Endodermal cell (in vitro differentiated cells): Measurements from ENCODE around the gene GCAT. TPM values are rescaled to one million over a fixed set of nuclear protein-coding genes. Genes with fewer than 3 reads are reported as not detected.

Experiments used
- DNase-seq: peaks from one replicate; pipeline ENCODE4 v3.0.0-alpha.2; 2017
- H3K27ac ChIP-seq: 2 replicates; pipeline ENCODE4 v1.5.1; 2013; ENCODE audit warnings: mild to moderate bottlenecking, low read depth, low read length, moderate library complexity
- H3K27me3 ChIP-seq: 2 replicates; pipeline ENCODE4 v1.6.1; 2013; ENCODE audit warnings: mild to moderate bottlenecking, low read length, moderate library complexity; ENCODE audit not compliant: insufficient read depth, control insufficient read depth, poor library complexity, severe bottlenecking
- H3K36me3 ChIP-seq: 2 replicates; pipeline ENCODE4 v1.7.0; 2013; ENCODE audit warnings: mild to moderate bottlenecking, low read length, moderate library complexity; ENCODE audit not compliant: control insufficient read depth, insufficient read depth
- H3K4me1 ChIP-seq: one replicate; pipeline ENCODE4 v1.7.0; 2013; ENCODE audit warnings: low read length; ENCODE audit not compliant: control insufficient read depth, insufficient read depth
- H3K4me3 ChIP-seq: 2 replicates; pipeline ENCODE4 v1.5.1; 2013; ENCODE audit warnings: mild to moderate bottlenecking, low read length, moderate library complexity
- H3K9ac ChIP-seq: 2 replicates; pipeline ENCODE4 v1.6.1; 2013; ENCODE audit warnings: mild to moderate bottlenecking, low read length, moderate library complexity; ENCODE audit not compliant: poor library complexity, severe bottlenecking; ENCODE audit errors: extremely low read depth
- H3K9me3 ChIP-seq: 2 replicates; pipeline ENCODE4 v1.6.1; 2013; ENCODE audit warnings: mild to moderate bottlenecking, low read length, moderate library complexity; ENCODE audit not compliant: control insufficient read depth
- H3K27ac Mint-ChIP-seq: 2 replicates; pipeline ENCODE4 v1.8.0; 2020; ENCODE audit warnings: mixed read lengths
- H3K27me3 Mint-ChIP-seq: 2 replicates; pipeline ENCODE4 v1.8.0; 2021; ENCODE audit warnings: mild to moderate bottlenecking, mixed read lengths; ENCODE audit not compliant: insufficient read depth
- H3K36me3 Mint-ChIP-seq: 2 replicates; pipeline ENCODE4 v1.8.0; 2020; ENCODE audit warnings: low read depth, mixed read lengths
- H3K4me1 Mint-ChIP-seq: 2 replicates; pipeline ENCODE4 v1.8.0; 2020; ENCODE audit warnings: mixed read lengths
- H3K4me3 Mint-ChIP-seq: 2 replicates; pipeline ENCODE4 v1.8.0; 2020; ENCODE audit warnings: mild to moderate bottlenecking, moderate library complexity, mixed read lengths
- H3K9me3 Mint-ChIP-seq: 2 replicates; pipeline ENCODE4 v1.8.0; 2020; ENCODE audit warnings: mild to moderate bottlenecking, mixed read lengths
- CTCF ChIP-seq: fragments of 200-600 bp; sonication (generic); conservative IDR thresholded peaks from 2 replicates; pipeline ENCODE4 v1.5.0; 2021; ENCODE audit warnings: antibody characterized with exemption, mild to moderate bottlenecking
- WGBS, 2 experiments: methylation state at CpG; one replicate each; pipeline versions ENCODE4 v1.1.5 to v1.1.7; 2013; ENCODE audit warnings: missing lambda C conversion rate in 2 of 2, mixed read lengths in 1 of 2; ENCODE audit not compliant: insufficient coverage in 1 of 2, insufficient read length in 1 of 2; 5-methylcytosine and 5-hydroxymethylcytosine counted together
- total RNA-seq, 2 donors: library from RNA; stranded (reverse); fragmentation: NEBNext Ultra II Directional in 1 of 2; extraction: Animal tissue kit (Norgen Biotek cat#: 25700) in 1 of 2; gene quantifications; 2 replicates in 1 of 2; 3 replicates in 1 of 2; pipeline ENCODE4 v1.2.1, GENCODE V29; 2021

The GCAT gene
- total RNA-seq, 2 donors from 2014 or later: 22.2 to 26.2 TPM

DNA sequence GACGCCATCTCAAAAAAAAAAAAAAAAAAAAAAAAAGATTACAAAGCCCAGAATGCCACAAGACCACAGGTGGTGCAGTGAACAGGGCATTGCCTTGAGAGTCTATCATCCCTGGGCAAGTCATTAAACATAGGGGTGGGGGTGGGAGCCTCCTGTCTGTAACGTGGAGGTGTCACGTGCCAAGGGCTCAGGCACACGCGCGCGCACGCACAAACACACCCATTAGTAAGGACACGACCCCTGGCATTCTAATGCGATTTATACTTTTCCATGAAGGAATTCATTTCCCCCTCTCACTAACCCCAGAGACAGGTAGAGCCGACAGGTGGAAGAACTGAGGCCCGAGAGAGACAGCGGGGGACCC lies 5.8 kb upstream of the GCAT start:
- peak overlapping the region; percentile 68 for H3K4me3 Mint-ChIP-seq
- TF ChIP-seq CTCF: no peak
- H3K4me3 ChIP-seq: peak overlapping the region; percentile 88
- no peaks in the 10 kb centered on the region for H3K9me3 Mint-ChIP-seq
- DNase-seq: no peak
- H3K36me3 Mint-ChIP-seq: no peaks in the 10 kb centered on the region
- no peak overlapping the region for H3K27ac ChIP-seq
- H3K4me1 Mint-ChIP-seq: peaks cover 26% of the 10 kb centered on the region
- no peaks in the 10 kb centered on the region for H3K36me3 ChIP-seq
- H3K9ac ChIP-seq: peak overlapping the region; percentile 59
- H3K27me3 ChIP-seq: no peaks in the 10 kb centered on the region
- H3K4me1 ChIP-seq: peaks cover 3% of the 10 kb centered on the region
- H3K27me3 Mint-ChIP-seq: peaks cover 32% of the 10 kb centered on the region
- no peaks in the 10 kb centered on the region for H3K9me3 ChIP-seq
- 0 to 2% methylated on average over 3 to 12 of the region's 13 CpGs for WGBS, 2 experiments
- no peak overlapping the region for H3K27ac Mint-ChIP-seq

DNA sequence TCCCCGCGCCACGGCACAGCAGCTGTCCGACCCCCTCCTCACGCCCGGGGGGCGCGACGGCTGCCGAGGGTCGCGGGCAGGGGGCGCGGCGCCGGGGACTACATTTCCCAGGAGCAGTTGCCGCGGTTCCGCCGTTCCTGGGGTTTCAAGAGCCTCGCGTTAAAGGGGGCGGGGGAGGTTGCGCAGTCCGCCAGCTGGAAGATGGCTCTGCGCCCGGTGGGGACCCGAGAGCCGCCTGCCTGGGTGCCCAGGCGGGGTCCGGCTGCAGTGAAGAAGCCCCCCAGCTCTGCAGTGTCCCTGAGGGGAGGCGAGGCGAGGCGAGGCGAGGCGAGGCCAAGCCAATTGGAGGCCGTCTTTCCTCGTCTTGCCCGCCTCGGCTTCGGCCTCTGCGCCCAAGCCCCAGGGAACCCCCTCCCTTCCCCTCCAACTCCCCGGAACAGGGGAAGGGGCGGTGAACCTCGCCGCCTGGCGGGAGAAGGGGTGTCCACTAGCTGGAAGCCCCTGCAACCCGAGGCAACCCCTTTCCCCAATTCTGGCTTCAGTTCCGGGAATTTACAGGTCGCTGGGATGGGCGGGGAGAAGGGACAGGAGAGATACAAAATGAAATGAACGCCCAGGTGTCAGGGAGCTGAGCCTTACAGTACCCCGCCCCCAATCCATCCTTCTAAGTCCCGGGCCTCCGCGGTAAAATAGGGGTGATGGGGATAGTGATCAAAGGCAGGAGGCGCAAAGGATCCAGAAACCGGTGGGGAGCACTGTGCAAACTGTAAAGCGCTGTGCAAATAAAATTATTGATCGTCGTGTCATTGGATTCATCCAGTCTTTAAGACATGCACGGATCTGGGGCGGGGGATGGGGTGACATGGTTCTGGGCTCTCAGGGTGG lies 5.2 kb upstream of the GCAT start:
- no peaks in the 10 kb centered on the region for H3K9me3 ChIP-seq
- Mint-ChIP-seq H3K9me3 (no peaks in the 10 kb centered on the region), H3K27me3 (peaks cover 30% of the 10 kb centered on the region), H3K4me1 (peaks cover 26% of the 10 kb centered on the region), H3K4me3 (peak overlapping the region; percentile 68), H3K27ac (peak overlapping the region; percentile 94), H3K36me3 (no peaks in the 10 kb centered on the region)
- peaks cover 3% of the 10 kb centered on the region for H3K4me1 ChIP-seq
- peak overlapping the region; percentile 88 for H3K4me3 ChIP-seq
- peak; percentile 90 for DNase-seq
- H3K9ac ChIP-seq: peak overlapping the region; percentile 59
- TF ChIP-seq CTCF: peak; percentile 55
- no peak overlapping the region for H3K27ac ChIP-seq
- WGBS, 2 experiments: 0% methylated on average over 18 to 63 of the region's 63 CpGs
- no peaks in the 10 kb centered on the region for H3K36me3 ChIP-seq
- H3K27me3 ChIP-seq: no peaks in the 10 kb centered on the region

DNA sequence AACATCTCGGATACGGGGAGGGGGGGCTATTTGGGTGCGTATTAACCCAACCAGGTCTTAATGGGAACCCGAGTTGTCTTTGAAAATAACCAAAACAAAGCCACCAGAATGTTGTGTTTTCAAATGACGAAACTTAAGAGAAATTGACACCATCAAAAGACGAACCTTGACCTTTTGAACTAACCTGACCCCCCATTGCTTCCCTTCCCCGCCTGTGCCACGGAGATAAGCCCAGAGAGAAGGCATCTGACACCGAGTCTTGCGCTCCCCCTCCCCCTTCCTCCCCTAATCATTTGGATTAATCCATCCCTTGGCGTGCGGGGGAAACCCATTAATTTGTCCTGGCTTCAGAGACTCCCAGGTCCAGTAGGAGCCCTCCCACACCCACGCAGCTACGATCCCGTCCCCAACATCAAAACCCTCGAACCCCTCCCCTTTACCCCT lies 4.5 kb upstream of the GCAT start:
- TF ChIP-seq CTCF: no peak
- Histone ChIP-seq H3K27ac (peak overlapping the region; percentile 88), H3K4me1 (peaks cover 3% of the 10 kb centered on the region), H3K9me3 (no peaks in the 10 kb centered on the region), H3K27me3 (no peaks in the 10 kb centered on the region), H3K9ac (peak overlapping the region; percentile 59), H3K36me3 (no peaks in the 10 kb centered on the region), H3K4me3 (peak overlapping the region; percentile 88)
- peaks cover 27% of the 10 kb centered on the region for H3K4me1 Mint-ChIP-seq
- H3K4me3 Mint-ChIP-seq: peak overlapping the region; percentile 68
- no peaks in the 10 kb centered on the region for H3K9me3 Mint-ChIP-seq
- WGBS, 2 experiments: 2 to 3% methylated on average over 6 to 16 of the region's 16 CpGs
- H3K27me3 Mint-ChIP-seq: peaks cover 27% of the 10 kb centered on the region
- no peaks in the 10 kb centered on the region for H3K36me3 Mint-ChIP-seq
- peak; percentile 78 for DNase-seq
- peak overlapping the region; percentile 94 for H3K27ac Mint-ChIP-seq
